H1 (cell line): ENCODE data around the gene RNF168. TPM values are rescaled to one million over a fixed set of nuclear protein-coding genes. Genes with fewer than 3 reads are reported as not detected.

Experiments
- CTCF ChIA-PET: fragments of 300-600 bp; sonication (Branson Sonifier 250); formaldehyde crosslinking; loops from one replicate; lab custom pipeline; 2021; ENCODE audit not compliant: partially characterized antibody; lab: Charles Lee
- POLR2A ChIA-PET: fragments of 300-600 bp; sonication (Branson Sonifier 250); formaldehyde crosslinking; loops from one replicate; lab custom pipeline; 2021; ENCODE audit warnings: inconsistent platforms; ENCODE audit not compliant: partially characterized antibody; lab: Charles Lee
- DNase-seq, 2 experiments: peaks; one replicate each; pipeline versions ENCODE4 v3.0.0 to v3.0.0-alpha.2; 2010 to 2022; ENCODE audit warnings: low spot score in 2 of 2, low read depth in 1 of 2, mixed read lengths in 1 of 2
- FAIRE-seq: peaks from 2 replicates; lab custom pipeline; 2011; peaks lifted over from hg19 to GRCh38; lab: Jason Lieb, UNC
- H2AFZ ChIP-seq: 2 replicates; pipeline ENCODE4 v1.8.1; 2012; ENCODE audit warnings: low read length, inconsistent platforms
- H2AK5ac ChIP-seq: 2 replicates; pipeline ENCODE4 v1.6.1; 2013; ENCODE audit warnings: low read depth, low read length
- H2BK120ac ChIP-seq: replicated peaks from 2 replicates; pipeline ENCODE3; 2013; ENCODE audit warnings: low read depth, low read length, inconsistent platforms
- H2BK12ac ChIP-seq: 2 replicates; pipeline ENCODE4 v1.6.1; 2013; ENCODE audit warnings: low read depth, low read length
- H2BK15ac ChIP-seq: 2 replicates; pipeline ENCODE4 v1.6.1; 2013; ENCODE audit warnings: low read length
- H2BK20ac ChIP-seq: 2 replicates; pipeline ENCODE4 v1.6.1; 2013; ENCODE audit warnings: low read length
- H2BK5ac ChIP-seq: 2 replicates; pipeline ENCODE4 v1.6.1; 2013; ENCODE audit warnings: low read depth, low read length
- H3K14ac ChIP-seq: 2 replicates; pipeline ENCODE4 v1.6.1; 2013; ENCODE audit warnings: inconsistent platforms; ENCODE audit not compliant: insufficient read length
- H3K18ac ChIP-seq: 2 replicates; pipeline ENCODE4 v1.6.1; 2013; ENCODE audit warnings: low read length; ENCODE audit errors: extremely low read depth
- H3K23ac ChIP-seq: 2 replicates; pipeline ENCODE4 v1.6.1; 2013; ENCODE audit warnings: inconsistent platforms; ENCODE audit not compliant: insufficient read length
- H3K23me2 ChIP-seq: 2 replicates; pipeline ENCODE4 v1.6.1; 2013; ENCODE audit warnings: low read depth, low read length
- H3K27ac ChIP-seq: 2 replicates; pipeline ENCODE4 v1.6.1; 2011; ENCODE audit warnings: low read depth, low read length, inconsistent platforms
- H3K27me3 ChIP-seq, 4 experiments: replicated peaks in 1 of 4; 1 replicate in 1 of 4; 2 replicates in 3 of 4; pipeline versions ENCODE4 v1.6.1 to v1.8.1; 2011 to 2013; ENCODE audit warnings: low read length in 3 of 4, mild to moderate bottlenecking in 3 of 4, inconsistent platforms in 2 of 4, mixed read lengths in 2 of 4, moderate library complexity in 1 of 4; ENCODE audit not compliant: control insufficient read depth in 3 of 4, insufficient read depth in 3 of 4; ENCODE audit errors: extremely low read depth in 1 of 4
- H3K36me3 ChIP-seq, 4 experiments: 2 replicates each; pipeline versions ENCODE4 v1.6.1 to v1.8.1; 2011 to 2013; ENCODE audit warnings: mild to moderate bottlenecking in 4 of 4, low read length in 3 of 4, moderate library complexity in 2 of 4, control low read depth in 1 of 4, inconsistent platforms in 1 of 4; ENCODE audit not compliant: insufficient read depth in 4 of 4, control insufficient read depth in 2 of 4
- H3K4ac ChIP-seq: replicated peaks from 2 replicates; pipeline ENCODE3; 2013; ENCODE audit warnings: low read length, low read depth, mixed read lengths, inconsistent platforms; ENCODE audit not compliant: insufficient read length
- H3K4me1 ChIP-seq, 4 experiments: replicated peaks in 1 of 4; 1 replicate in 1 of 4; 2 replicates in 3 of 4; pipeline versions ENCODE4 v1.6.1 to v1.8.1; 2011 to 2013; ENCODE audit warnings: low read length in 3 of 4, inconsistent platforms in 2 of 4, mixed read lengths in 1 of 4; ENCODE audit not compliant: insufficient read depth in 4 of 4, control insufficient read depth in 3 of 4
- H3K4me2 ChIP-seq, 2 experiments: 2 replicates each; pipeline versions ENCODE4 v1.6.1 to v1.8.1; 2011 to 2013; ENCODE audit warnings: low read depth in 2 of 2, low read length in 2 of 2, control low read depth in 1 of 2, inconsistent platforms in 1 of 2, mild to moderate bottlenecking in 1 of 2; ENCODE audit not compliant: insufficient read depth in 1 of 2
- H3K4me3 ChIP-seq, 4 experiments: fragments of 200-600, 300-600 bp in 1 of 4; sonication (generic), shearing (Covaris generic), sonication (Bioruptor Twin) in 1 of 4; 2 replicates each; pipeline versions ENCODE4 v1.5.1 to v1.8.1; 2011 to 2016; ENCODE audit warnings: low read length in 4 of 4, low read depth in 3 of 4, control low read depth in 2 of 4, inconsistent platforms in 2 of 4, mild to moderate bottlenecking in 2 of 4, mixed read lengths in 1 of 4, moderate library complexity in 1 of 4; ENCODE audit not compliant: insufficient read depth in 2 of 4; ENCODE audit errors: extremely low read depth in 1 of 4
- H3K56ac ChIP-seq: replicated peaks from 2 replicates; pipeline ENCODE3; 2013; ENCODE audit warnings: low read depth, mild to moderate bottlenecking, mixed read lengths, low read length, inconsistent platforms; ENCODE audit not compliant: insufficient read length
- H3K79me1 ChIP-seq: 2 replicates; pipeline ENCODE4 v1.6.1; 2013; ENCODE audit warnings: low read depth, low read length, control low read depth
- H3K79me2 ChIP-seq, 2 experiments: 2 replicates each; pipeline versions ENCODE4 v1.6.1 to v1.8.1; 2012 to 2013; ENCODE audit warnings: low read length in 2 of 2, mild to moderate bottlenecking in 2 of 2, inconsistent platforms in 1 of 2; ENCODE audit not compliant: insufficient read depth in 2 of 2, control insufficient read depth in 1 of 2
- H3K9ac ChIP-seq, 4 experiments: replicated peaks in 1 of 4; 1 replicate in 1 of 4; 2 replicates in 3 of 4; pipeline versions ENCODE4 v1.6.1 to v1.8.1; 2011 to 2013; ENCODE audit warnings: low read depth in 3 of 4, low read length in 3 of 4, control low read depth in 2 of 4, mild to moderate bottlenecking in 2 of 4, moderate library complexity in 2 of 4, inconsistent platforms in 1 of 4; ENCODE audit errors: extremely low read depth in 1 of 4
- H3K9me3 ChIP-seq, 2 experiments: 2 replicates each; pipeline versions ENCODE4 v1.6.1 to v1.8.1; 2012 to 2013; ENCODE audit warnings: mild to moderate bottlenecking in 2 of 2, moderate library complexity in 2 of 2, control low read depth in 1 of 2, inconsistent platforms in 1 of 2, low read depth in 1 of 2, low read length in 1 of 2, mixed read lengths in 1 of 2; ENCODE audit not compliant: insufficient read depth in 2 of 2
- H4K20me1 ChIP-seq, 2 experiments: replicated peaks in 1 of 2; 2 replicates each; pipeline versions ENCODE3 to v1.8.1; 2011 to 2013; ENCODE audit warnings: inconsistent platforms in 2 of 2, low read length in 2 of 2, mild to moderate bottlenecking in 1 of 2; ENCODE audit not compliant: insufficient read depth in 2 of 2, control insufficient read depth in 1 of 2
- H4K5ac ChIP-seq: 2 replicates; pipeline ENCODE4 v1.6.1; 2013; ENCODE audit warnings: low read length, low read depth, mixed read lengths, inconsistent platforms; ENCODE audit not compliant: insufficient read length
- H4K8ac ChIP-seq: 2 replicates; pipeline ENCODE4 v1.8.0; 2013; ENCODE audit warnings: mild to moderate bottlenecking, moderate library complexity, low read length, inconsistent platforms; ENCODE audit not compliant: insufficient read depth; ENCODE audit errors: extremely low read depth
- H4K91ac ChIP-seq: replicated peaks from 2 replicates; pipeline ENCODE3; 2013; ENCODE audit warnings: low read length, mixed read lengths, inconsistent platforms; ENCODE audit not compliant: insufficient read length
- CREB1 ChIP-seq: IDR thresholded peaks from 2 replicates; pipeline ENCODE4 v1.6.1; 2012; ENCODE audit warnings: inconsistent platforms
- CTCF ChIP-seq, 3 experiments: IDR thresholded peaks; 1 replicate in 2 of 3; 2 replicates in 1 of 3; pipeline versions ENCODE4 v1.5.1 to v1.6.1; 2011; ENCODE audit warnings: low read length in 3 of 3, mild to moderate bottlenecking in 3 of 3, inconsistent platforms in 2 of 3, low read depth in 1 of 3, moderate library complexity in 1 of 3; ENCODE audit not compliant: insufficient read depth in 1 of 3; ENCODE audit errors: control extremely low read depth in 1 of 3
- EZH2 ChIP-seq: fragments of 200-600 bp; sonication (generic); IDR thresholded peaks from 2 replicates; pipeline ENCODE4 v1.7.1; 2012; ENCODE audit warnings: low read depth, mild to moderate bottlenecking, moderate library complexity, low read length, inconsistent platforms; ENCODE audit not compliant: severe bottlenecking
- GABPA ChIP-seq: IDR thresholded peaks from 2 replicates; pipeline ENCODE4 v1.6.1; 2011; ENCODE audit warnings: mild to moderate bottlenecking, low read length, moderate library complexity, borderline replicate concordance; ENCODE audit not compliant: insufficient read depth
- KDM5A ChIP-seq: fragments of 200-600 bp; IDR thresholded peaks from 2 replicates; pipeline ENCODE4 v1.7.1; 2012; ENCODE audit warnings: mild to moderate bottlenecking, low read length, inconsistent platforms, mixed read lengths
- MAFK ChIP-seq: IDR thresholded peaks from 2 replicates; pipeline ENCODE4 v1.6.1; 2012; ENCODE audit warnings: low read depth, mild to moderate bottlenecking, improper control_type of control experiment, low read length
- RNF2 ChIP-seq: fragments of 200-900, 300-1000 bp; sonication (generic); IDR thresholded peaks from 2 replicates; pipeline ENCODE4 v1.7.1; 2016; ENCODE audit warnings: borderline replicate concordance, low read depth, mild to moderate bottlenecking, antibody characterized with exemption, low read length; ENCODE audit not compliant: poor library complexity, severe bottlenecking; ENCODE audit errors: missing control alignments
- SP2 ChIP-seq: IDR thresholded peaks from 2 replicates; pipeline ENCODE4 v1.6.1; 2012; ENCODE audit warnings: mild to moderate bottlenecking, low read length, inconsistent platforms
- SP4 ChIP-seq: IDR thresholded peaks from 2 replicates; pipeline ENCODE4 v1.6.1; 2012; ENCODE audit warnings: low read length, inconsistent platforms
- TCF12 ChIP-seq: IDR thresholded peaks from 2 replicates; pipeline ENCODE4 v1.6.1; 2011; ENCODE audit warnings: low read depth, mild to moderate bottlenecking, low read length
- WGBS, 2 experiments: shearing (Covaris generic) in 1 of 2; methylation state at CpG; one replicate each; pipeline versions ENCODE4 v1.1.6 to v1.1.7; 2013 to 2015; ENCODE audit warnings: low lambda C conversion rate in 2 of 2, mixed read lengths in 2 of 2, inconsistent platforms in 1 of 2, low coverage in 1 of 2, missing lambda C conversion rate in 1 of 2; ENCODE audit not compliant: insufficient replicate concordance in 2 of 2, insufficient coverage in 1 of 2, insufficient read length in 1 of 2; ENCODE audit errors: extremely low coverage in 1 of 2, missing lambda C conversion rate in 1 of 2; 5-methylcytosine and 5-hydroxymethylcytosine counted together
- polyA plus RNA-seq, 7 experiments: library from polyadenylated mRNA; depleted of rRNA in 3 of 7; stranded (reverse) in 5 of 7; unstranded in 2 of 7; fragments of >200 nt in 5 of 7; fragments of 200-250 nt in 2 of 7; gene quantifications; 1 replicate in 5 of 7; 2 replicates in 1 of 7; 4 replicates in 1 of 7; pipeline versions ENCODE4 v1.2.1 to v1.2.3, GENCODE V29; 2011 to 2013; ENCODE audit warnings: missing spikeins in 2 of 7, mixed read lengths in 2 of 7
- total RNA-seq: library from RNA; stranded (reverse); fragmentation: NEBNext Ultra II Directional; extraction: Animal tissue kit (Norgen Biotek cat#: 25700); gene quantifications from 2 replicates; pipeline ENCODE4 v1.2.1, GENCODE V29; 2021

The RNF168 gene
- total and polyA plus RNA-seq, 2 of the 8 experiments (the other 6 are each of a cell fraction or from before 2014, with no cell fraction given): 6.3 to 63.5 TPM

GRCh38 chr3:196514913-196515621 lies 11.5 kb upstream of the RNF168 start, which contains the start of gene SMCO1:
SMCO1 (minus strand) TSS chr3:196515346; CDS start chr3:196515209, 137 bp downstream.
- H2BK12ac ChIP-seq: no peak within 1 kb of the TSS
- no peaks in the 10 kb centered on the region for H3K79me2 ChIP-seq
- 94% methylated on average over 10 of the region's 10 CpGs; no CpG with 5 or more reads in 1 of the 2 experiments for WGBS, 2 experiments
- POLR2A ChIA-PET: no interaction called here
- FAIRE-seq (no peak), DNase-seq (no peak)
- CTCF ChIA-PET: interaction anchor here (0.6 to 2.6 kb wide), 2 partner anchors 8 to 442 kb away, joined by 3 to 7 read pairs; no protein-coding TSS in a partner anchor
- H3K4me3 ChIP-seq: no peak within 1 kb of the TSS
- H3K9ac ChIP-seq: no peak within 1 kb of the TSS
- no peak within 1 kb of the TSS for H2AK5ac ChIP-seq
- H3K27ac ChIP-seq: no peak within 1 kb of the TSS
- H3K27me3 ChIP-seq: no peaks in the 10 kb centered on the region
- no peak within 1 kb of the TSS for H2BK20ac ChIP-seq
- H3K4me1 ChIP-seq: no peaks in the 10 kb centered on the region
- no peak within 1 kb of the TSS for H3K4me2 ChIP-seq
- H3K23me2 ChIP-seq: no peaks in the 10 kb centered on the region
- no peak within 1 kb of the TSS for H2BK120ac ChIP-seq
- H3K79me1 ChIP-seq: no peaks in the 10 kb centered on the region
- H4K91ac ChIP-seq: no peak within 1 kb of the TSS
- H3K18ac ChIP-seq: no peak within 1 kb of the TSS
- no peak within 1 kb of the TSS for H2BK15ac ChIP-seq
- H4K8ac ChIP-seq: no peak within 1 kb of the TSS
- no peaks in the 10 kb centered on the region for H4K20me1 ChIP-seq
- no peak within 1 kb of the TSS for H3K23ac ChIP-seq
- H3K4ac ChIP-seq: no peak within 1 kb of the TSS
- no peak within 1 kb of the TSS for H3K56ac ChIP-seq
- H3K14ac ChIP-seq: no peak within 1 kb of the TSS
- peaks cover 0 to 7% (median 0%) of the 10 kb centered on the region in 4 experiments; a peak in 2 of 8 replicates for H3K36me3 ChIP-seq
- peaks cover 26 to 28% of the 10 kb centered on the region in 2 experiments for H3K9me3 ChIP-seq
- H2BK5ac ChIP-seq: no peak within 1 kb of the TSS
- no peak within 1 kb of the TSS for H2AFZ ChIP-seq
- no peak within 1 kb of the TSS for H4K5ac ChIP-seq
- TF ChIP-seq KDM5A (no peak), TCF12 (no peak), MAFK (no peak), SP2 (no peak), SP4 (no peak), CREB1 (no peak), RNF2 (no peak), EZH2 (no peak), CTCF (IDR thresholded peaks at IDR 0.05; ENCODE audit: control extremely low read depth in 1 of 3, insufficient read depth in 1 of 3, low read depth in 1 of 3, low read length in 3 of 3) (no peak), GABPA (no peak)
